ENCODE data around the gene INPP5J. TPM values are rescaled to one million over a fixed set of nuclear protein-coding genes. Genes with fewer than 3 reads are reported as not detected.

INPP5J gene
- total and polyA plus RNA-seq, 12 donors, result 7.9 to 31.7 (median 16.9) TPM

- Histone ChIP-seq H3K4me3 (no peak overlapping the region), H3K27ac (no peak overlapping the region), H3K27me3 (no peaks in the 10 kb centered on the region), H3K9me3 (peaks cover 0 to 13% (median 0%) of the 10 kb centered on the region in 11 donors), H3K4me1 (peaks cover 0 to 31% (median 19%) of the 10 kb centered on the region in 9 donors), H3K36me3 (no peaks in the 10 kb centered on the region)
- 90 to 92% methylated on average over 3 of the region's 3 CpGs for WGBS, 2 donors
- DNase-seq, result no peak
- intact Hi-C loops (cut with DNase I), result loop anchor here in 2 of 10 donors (10.0 kb wide), 1 partner anchor 386 kb away; no protein-coding TSS in a partner anchor
- TF ChIP-seq CTCF (IDR thresholded peaks at IDR 0.05), result no peak
- no peak for ATAC-seq
Measured at GRCh38 chr22:31150615-31151014, 27.8 kb downstream of the INPP5J start.

- no peak overlapping the region for H3K27ac ChIP-seq
- no peaks in the 10 kb centered on the region for H3K36me3 ChIP-seq
- no peak for ATAC-seq
- no peak for DNase-seq
- intact Hi-C loops (cut with DNase I), result loop anchor here in 2 of 10 donors (10.0 kb wide), 1 partner anchor 387 kb away; no protein-coding TSS in a partner anchor
- H3K9me3 ChIP-seq, result peaks cover 0 to 8% (median 0%) of the 10 kb centered on the region in 11 donors
- no peaks in the 10 kb centered on the region for H3K27me3 ChIP-seq
- H3K4me1 ChIP-seq, result peaks cover 2 to 39% (median 22%) of the 10 kb centered on the region in 9 donors
- TF ChIP-seq CTCF (IDR thresholded peaks at IDR 0.05), result no peak
- no peak overlapping the region for H3K4me3 ChIP-seq
- WGBS, 2 donors, result 89 to 90% methylated on average over 2 of the region's 2 CpGs
Measured at GRCh38 chr22:31151872-31152271, 29.1 kb downstream of the INPP5J start.

DNA sequence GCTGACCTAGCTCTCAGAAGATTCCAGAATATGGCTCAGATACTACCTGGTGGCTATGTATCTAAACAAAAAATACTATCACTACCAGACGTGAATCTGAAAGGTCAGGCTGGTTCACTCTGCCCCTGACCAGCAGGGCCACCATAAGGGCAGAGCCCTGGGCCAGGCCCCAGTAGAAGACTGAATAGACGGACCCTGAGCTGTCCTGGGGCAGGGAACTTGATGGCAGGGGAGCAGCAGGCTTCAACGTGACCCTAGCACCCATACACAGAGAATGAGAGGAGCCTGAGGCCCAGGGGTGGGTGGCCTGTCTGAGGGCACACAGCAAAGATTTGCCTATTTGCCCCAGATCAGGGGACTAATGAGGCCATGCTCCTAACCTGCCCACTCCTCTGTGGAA lies 30.6 kb downstream of the INPP5J start:
- 72 to 81% methylated on average over 3 of the region's 3 CpGs for WGBS, 2 donors
- ATAC-seq (no peak), DNase-seq (no peak)
- no peak overlapping the region for H3K27ac ChIP-seq
- no peaks in the 10 kb centered on the region for H3K27me3 ChIP-seq
- no peak for TF ChIP-seq CTCF (IDR thresholded peaks at IDR 0.05)
- no peaks in the 10 kb centered on the region for H3K9me3 ChIP-seq
- H3K36me3 ChIP-seq, result no peaks in the 10 kb centered on the region
- no peak overlapping the region for H3K4me3 ChIP-seq
- peaks cover 2 to 32% (median 19%) of the 10 kb centered on the region in 9 donors for H3K4me1 ChIP-seq
- intact Hi-C loops (cut with DNase I), result loop anchor here in 2 of 10 donors (10.0 kb wide), 1 partner anchor 389 kb away; no protein-coding TSS in a partner anchor

DNA sequence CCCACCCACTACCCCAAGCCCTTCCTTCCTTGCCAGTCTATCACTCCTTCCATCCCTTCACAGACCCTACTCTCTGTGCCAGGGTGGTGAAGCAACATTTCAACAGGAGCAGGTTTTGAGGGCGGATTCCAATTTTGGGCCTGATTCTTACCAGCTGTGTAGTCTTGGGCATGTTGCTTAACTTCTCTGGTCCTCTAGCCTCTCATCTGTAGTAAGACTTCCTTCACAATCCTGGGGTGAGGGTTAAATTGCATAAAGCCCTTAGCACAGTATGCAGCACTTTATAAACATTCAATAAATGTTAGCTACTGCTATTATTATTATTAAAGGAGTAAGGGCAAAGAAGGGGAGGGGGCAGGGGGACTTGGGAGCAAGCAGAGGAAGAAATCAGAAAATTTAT lies 32.2 kb downstream of the INPP5J start:
- Histone ChIP-seq H3K27ac (peak overlapping the region in 8 of 10 donors; percentile 29 to 72 (median 48)), H3K4me3 (no peak overlapping the region), H3K9me3 (no peaks in the 10 kb centered on the region), H3K36me3 (no peaks in the 10 kb centered on the region), H3K4me1 (peaks cover 0 to 23% (median 10%) of the 10 kb centered on the region in 9 donors), H3K27me3 (no peaks in the 10 kb centered on the region)
- ATAC-seq (no peak), DNase-seq (no peak)
- intact Hi-C loops (cut with DNase I), result loop anchor here in 3 of 10 donors (5.0 to 10.0 kb wide), 2 partner anchors 38 to 390 kb away; no protein-coding TSS in a partner anchor
- no peak for TF ChIP-seq CTCF (IDR thresholded peaks at IDR 0.05)
- WGBS, 2 donors, result 83 to 85% methylated on average over 1 of the region's 1 CpG

Data from heart right ventricle (tissue), 16 donors.